DMS53 treated with DMSO at 0.1 percent for 48 hours (cell line): Measurements from ENCODE around the gene CCDC39.

Source experiments
- DNase-seq: peaks from one replicate; lab custom pipeline; 2025; ENCODE audit not compliant: unreplicated experiment; lab: John Stamatoyannopoulos, UW

CCDC39 gene

DNA sequence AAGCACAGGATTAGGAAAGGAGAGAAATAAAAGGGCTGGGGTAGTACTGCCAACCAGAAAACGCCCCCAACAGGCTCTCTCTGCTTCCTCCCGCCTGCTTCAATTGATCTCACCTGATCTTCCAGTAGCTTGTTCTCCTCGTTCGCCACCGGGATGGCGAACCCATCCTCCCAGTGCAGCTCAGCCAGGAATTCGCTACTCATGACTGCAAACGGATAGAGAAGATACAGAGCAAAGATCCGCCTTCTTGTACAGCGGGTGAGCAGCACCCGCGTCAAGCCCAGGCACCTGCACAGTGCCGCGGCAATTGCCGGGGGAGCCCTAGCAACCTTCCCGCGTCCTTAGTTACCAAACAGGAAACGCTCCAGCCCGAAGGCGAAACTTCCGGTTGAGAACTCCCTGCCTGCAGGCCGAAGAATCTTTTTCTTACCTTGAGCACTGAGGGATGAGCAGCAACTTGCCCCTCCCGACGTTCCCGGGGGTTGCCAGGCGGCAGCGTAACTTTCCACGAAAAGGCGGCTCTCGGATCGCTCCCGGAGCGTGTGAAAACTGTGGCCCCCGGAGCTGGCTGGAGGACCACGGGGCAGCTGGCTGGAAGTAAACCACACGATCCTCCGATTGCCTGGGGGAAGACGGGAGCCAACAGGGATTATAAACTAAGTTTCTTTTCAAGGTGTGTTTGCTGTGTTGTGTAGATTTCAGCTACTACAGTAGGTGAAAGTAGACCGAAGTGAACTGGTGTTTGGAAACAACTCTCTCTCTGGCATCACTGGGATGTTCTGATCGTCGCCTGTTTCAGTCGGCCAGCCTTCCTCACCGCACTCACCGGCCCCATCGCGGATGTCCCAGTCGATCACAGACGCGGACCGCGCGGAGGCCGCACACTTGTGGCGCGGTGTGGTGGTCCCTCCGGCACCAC lies at the start of gene CCDC39:
Gene CCDC39, minus strand, starts transcription at position 312 of the 919 bp plus-strand sequence. Its CDS starts 109 bp downstream, at position 203.
- DNase-seq, result peak; percentile 72

DNA sequence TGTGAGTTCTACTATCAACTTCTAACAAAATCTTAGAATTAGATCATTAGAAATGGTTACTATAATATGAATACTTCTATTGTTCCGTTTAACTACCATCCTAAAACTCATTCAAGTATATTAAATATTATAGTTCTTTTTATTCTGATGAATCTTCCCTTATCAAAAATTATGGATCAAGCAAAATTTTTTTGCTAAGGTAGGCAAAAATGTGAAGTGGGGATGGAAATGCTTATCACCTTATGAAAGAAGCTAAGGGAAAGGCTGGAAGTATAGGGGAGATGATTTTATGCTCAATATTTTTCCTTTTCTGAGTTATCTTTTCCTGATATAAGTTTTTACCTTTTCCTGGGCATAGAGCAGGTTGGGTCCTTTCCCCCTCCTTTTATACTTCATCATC lies 40.7 kb upstream of the CCDC39 start:
- no peak for DNase-seq

DNA sequence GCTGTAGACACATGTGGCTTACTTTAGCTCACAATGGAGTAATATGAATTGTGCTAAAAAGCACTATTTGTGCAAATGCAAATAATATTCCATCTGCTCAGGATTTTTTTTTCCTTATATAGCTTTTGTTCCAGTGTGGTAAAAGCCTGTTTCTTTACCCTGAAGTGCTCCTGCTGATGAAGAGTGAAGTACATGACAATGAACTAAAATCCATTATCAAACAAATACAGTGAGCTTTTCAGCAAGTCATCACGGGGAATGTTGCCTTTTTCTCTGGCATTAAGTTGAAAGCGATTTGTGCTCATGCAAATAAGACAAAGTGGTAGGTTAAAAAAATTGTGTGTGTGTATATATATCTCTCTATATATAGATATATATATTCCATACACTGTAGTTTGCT lies 28.6 kb upstream of the CCDC39 start:
- peak; percentile 40 for DNase-seq

DNA sequence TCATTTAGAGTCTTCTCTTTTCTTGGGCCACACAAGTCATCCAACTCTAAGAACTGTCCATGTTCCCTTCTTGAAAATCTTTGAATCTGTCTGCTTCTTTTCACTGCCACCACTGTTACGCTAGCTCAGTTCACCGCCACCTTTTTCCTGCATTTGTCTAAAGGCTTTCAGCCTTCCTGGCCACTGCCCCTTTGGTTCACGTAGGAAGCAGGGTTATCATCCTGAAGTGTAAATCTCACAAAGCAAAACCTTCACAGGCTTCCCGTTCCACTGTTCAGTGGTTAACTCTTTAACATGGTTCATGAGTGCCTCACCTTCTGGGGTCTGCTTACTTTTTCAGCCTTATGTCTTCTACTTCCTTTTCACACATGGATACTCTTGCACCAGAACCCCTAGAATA lies 26.3 kb upstream of the CCDC39 start:
- DNase-seq, result no peak

DNA sequence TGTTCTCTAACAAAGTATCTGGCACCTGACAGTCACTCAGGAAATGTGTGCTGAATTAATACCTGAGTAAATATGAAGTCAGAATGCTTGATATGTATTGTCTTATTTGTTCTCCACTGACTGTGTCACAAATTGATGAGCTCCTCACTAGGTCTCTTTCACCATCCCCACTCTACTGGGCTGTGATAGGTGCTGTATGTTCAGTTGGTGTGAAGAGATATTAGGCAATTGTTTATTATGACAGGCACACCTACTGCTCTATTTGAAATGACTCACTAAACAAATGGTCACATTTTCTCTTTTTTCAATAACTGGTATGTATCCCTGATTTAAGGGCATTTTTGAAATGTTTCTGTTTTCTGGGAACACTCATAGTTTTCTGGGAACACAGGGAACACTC lies 25.2 kb upstream of the CCDC39 start:
- DNase-seq, result peak; percentile 86

DNA sequence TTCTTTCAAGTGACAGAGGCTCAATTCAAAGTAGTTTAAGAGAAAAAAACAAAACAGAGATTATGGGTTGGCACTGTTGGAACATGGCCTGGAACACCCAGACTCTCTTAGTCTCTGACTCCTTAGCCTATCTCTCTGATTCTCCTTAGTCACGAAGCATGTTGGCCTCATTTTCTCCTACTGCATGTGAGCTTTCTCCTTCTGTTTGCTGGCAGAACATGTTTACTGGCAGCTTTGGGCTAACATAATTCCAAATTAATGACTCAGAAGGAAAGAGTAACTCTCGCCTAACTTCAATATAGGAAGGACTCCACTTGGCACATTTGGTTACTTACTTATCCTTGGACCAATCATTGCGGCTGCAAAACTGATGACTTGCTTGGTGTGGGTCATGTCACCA lies 21.7 kb upstream of the CCDC39 start:
- DNase-seq, result no peak

DNA sequence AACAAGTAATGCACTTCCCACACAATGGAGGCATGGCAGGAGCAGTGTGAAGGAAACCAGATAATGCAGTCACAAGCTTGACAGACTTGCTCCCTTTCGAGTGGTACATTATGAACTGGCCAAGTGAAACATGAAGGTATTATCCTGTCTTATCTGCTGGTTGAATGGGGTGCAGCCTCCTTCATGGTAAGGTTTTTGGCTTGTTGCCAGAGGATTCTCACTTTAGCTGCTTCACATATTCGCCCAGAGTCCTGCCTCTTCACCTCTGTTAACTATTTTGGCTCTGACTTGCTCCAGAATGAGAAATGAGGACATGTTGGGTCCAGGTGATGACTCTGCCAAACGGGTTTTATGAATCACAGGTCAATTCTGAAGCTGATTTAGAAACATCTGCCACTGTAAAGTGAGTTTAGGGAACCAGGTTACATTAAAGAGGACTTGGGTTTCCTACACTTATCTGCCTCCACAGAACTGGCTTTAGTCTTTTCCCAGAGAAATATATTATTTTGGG lies 19.5 kb upstream of the CCDC39 start:
- DNase-seq, result no peak

DNA sequence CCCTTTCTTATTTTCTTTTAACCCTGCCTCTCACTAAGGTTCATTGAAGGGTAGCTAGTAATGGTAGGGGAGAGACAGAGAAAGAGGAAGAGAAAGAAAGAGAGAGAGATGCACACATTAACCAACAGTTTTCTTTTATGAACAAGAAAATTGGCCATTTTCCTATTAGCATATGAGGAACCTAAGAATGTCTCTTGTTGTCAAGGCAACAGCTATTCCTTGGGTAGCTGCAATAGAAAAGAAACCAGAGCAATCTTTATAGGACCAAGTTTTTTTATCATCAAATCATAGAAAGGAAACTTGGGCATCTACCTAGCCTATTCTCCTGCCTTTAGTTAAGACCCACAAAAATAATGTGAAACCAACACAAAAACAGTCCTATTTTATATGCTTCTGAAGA lies 15.0 kb upstream of the CCDC39 start:
- DNase-seq, result no peak

DNA sequence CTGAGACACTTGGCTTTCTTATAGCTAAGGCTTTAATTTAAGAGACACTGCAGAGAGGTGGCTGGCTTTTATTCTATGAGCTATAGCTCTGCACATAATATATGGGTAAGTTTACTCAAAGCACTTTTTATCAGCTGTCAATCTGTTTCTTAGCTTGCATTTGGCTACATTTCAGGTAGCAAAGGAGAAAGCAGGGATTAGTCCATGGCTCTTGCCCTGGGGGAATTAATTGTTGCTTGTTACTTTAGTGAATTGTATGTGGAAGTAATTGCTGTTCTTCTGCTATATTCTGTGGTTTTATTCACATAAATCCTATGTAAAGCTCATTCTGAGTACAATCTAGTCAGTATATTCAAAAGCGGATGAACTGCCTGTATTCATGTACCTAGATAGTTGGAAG lies 14.4 kb upstream of the CCDC39 start:
- DNase-seq, result no peak

DNA sequence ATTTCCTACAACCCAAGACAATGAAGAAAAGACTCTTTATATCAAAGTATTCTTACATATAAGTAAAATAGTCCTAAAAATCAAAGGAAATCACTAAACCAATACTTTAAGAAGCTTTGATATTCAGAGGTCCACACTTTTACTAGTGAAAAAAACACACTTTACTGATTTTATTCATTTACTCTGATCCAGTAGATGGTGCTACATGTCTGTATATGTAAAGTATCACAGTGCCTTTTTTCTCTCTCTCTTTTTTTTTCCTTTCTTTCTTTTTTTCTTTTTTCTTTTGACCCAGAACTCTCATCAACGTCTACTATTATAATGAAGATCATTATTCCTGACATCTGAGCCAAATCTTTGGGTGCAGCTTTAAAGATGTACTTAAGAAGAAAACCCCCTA lies 10.8 kb upstream of the CCDC39 start:
- DNase-seq, result peak; percentile 14

DNA sequence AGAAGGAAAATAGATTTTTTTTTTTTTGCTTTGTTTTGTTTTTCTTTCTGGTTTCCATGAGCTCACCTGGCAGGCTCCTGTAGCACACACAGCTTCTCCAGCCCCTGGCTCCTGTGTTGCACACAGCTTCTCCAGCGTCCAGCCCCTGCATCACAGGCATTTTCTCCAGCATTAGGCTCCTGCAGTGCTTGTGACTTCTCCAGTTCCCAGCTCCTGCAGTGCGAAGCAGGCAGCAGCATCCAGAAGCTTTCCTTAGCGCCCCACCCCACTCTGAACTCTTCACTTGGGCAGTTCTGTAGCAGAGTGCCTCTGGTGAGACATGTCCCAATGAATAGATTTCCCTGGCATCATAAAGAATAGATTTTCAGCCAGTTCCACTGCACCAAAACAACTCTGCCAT lies 5.5 kb upstream of the CCDC39 start:
- no peak for DNase-seq

DNA sequence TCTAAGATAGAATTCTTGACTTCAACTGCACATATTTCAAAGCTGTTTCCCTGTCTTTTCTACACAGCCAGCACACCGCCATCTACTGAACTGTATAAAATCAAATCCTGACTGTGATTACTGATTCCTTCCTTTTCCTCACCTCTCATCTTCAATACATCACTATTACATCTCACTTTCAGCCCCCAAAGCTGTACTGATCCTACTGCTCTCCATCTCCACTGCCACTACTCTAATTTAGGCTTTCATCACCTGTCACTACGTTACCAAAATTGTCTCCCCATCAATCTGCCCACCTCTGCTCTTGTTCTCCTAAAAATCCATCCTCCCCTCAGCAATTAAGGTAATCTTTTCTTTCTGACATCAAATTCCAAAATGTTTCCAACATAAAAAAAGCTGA lies 4.5 kb upstream of the CCDC39 start:
- DNase-seq, result no peak

DNA sequence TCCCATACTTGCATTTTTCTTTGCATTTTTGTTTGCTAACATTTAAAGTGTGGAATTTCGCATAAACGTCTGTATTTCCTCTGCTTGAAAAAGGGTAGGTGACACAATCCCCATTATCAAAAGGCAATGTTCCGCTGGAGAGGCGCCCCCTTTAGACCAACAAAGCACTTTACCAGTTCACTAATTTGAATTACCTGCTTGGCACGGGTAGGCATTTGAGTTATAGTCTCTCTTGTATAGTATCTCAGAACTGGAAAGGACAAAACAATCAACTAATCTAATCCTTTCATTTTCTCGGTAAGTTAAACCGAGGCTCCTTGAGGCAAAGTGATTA lies 775 bp upstream of the CCDC39 start:
- DNase-seq, result peak; percentile 64

DNA sequence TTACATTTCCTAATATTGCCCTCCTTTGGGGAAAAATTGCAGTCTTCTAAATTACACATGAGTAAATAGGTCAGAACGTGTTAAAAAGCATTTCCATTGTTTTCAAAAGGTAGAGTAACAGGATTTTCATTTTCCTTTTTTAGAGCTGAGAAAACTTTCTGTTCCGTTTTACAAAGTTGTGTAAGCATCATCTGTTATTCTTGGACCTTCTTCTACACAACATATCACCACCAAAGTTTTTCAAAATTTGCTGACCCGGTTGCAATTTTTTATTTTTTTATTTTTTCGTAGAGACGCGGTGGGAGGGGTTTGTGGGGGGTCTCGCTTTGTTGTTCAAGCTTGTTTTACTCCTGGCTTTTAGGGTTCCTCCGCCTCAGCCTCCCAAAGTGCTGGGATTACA lies 1.1 kb downstream of the CCDC39 start:
- no peak for DNase-seq

DNA sequence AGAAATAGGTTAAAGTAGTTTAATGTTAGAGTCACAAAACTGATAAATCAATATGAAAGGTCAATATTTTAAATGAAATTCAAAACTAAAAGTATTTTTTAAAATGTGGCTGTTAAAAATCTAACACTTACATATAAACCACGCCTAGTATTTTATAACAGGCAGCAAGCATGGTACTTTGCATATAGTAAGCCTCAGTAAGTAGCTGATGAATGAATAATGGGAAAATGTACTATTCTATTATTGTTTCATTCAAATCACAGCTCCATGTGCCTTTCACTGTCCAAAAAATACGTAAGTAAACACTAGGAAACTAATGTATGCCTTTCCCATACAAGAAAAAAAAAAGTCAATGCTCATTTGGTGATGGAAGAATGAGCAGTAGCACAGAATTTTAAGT lies 17.8 kb downstream of the CCDC39 start:
- DNase-seq, result no peak

DNA sequence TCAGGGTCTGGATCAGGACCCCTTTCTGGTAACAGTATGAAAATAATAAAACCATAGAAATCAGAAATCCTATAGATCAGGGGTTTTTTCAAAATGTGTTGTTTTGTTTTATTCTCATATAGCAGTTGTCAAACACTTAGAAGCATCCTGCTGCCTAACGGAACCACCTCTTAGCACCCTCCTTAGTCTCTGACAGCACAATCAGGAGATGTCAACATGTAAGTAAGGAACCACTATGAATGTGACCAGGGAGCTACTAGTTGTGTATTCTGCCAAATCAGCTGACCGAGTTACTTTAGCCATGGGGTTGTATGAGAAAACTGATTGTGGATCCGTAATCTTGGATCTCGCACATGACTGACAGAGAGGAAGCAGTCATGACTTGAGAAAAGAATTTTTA lies 22.2 kb downstream of the CCDC39 start:
- DNase-seq, result no peak

DNA sequence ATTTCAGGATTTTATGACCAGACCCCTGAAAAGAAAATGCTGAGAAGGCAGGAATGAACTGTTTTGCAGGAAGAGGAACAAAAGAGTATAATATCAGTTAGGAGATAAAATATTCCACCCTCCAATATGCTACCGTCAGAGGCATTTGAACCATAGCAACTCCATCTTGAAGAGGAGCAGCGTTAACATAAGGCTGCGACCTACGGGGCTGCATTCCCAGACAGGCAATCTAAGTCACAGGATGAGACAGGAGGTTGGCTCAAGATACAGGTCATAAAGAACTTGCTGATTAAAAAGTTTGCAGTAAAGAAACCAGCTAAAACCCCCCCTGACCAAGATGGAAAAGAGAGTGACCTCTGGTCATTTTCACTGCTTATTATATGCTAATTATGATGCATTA lies 22.9 kb downstream of the CCDC39 start:
- no peak for DNase-seq

DNA sequence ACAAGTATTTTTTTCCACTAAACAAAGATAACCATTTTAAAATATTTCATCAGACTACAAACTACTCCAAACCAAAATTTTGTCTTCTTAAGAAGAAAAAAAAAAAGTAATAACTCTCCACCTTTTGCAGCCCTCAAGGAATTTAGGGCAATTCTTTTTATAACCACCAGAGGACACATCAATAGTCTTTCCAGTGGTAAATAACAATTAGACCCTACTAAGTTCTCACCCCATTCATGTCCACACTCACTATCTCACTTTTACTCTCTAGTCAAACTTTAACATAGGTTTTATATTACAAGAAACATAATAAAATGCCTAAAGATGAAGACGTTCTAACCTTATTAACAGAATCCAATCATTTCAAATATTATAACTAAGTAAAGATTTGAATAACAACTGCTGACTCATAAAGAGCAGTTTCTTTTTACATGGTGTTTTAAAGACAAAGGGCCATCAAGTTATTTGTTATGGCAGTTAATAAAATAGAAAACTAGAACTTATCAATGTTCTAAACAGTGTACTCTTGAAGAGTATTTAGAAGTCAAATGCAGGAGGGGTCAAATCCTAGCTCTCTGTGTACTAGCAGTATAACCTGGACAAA lies 33.0 kb downstream of the CCDC39 start:
- no peak for DNase-seq

DNA sequence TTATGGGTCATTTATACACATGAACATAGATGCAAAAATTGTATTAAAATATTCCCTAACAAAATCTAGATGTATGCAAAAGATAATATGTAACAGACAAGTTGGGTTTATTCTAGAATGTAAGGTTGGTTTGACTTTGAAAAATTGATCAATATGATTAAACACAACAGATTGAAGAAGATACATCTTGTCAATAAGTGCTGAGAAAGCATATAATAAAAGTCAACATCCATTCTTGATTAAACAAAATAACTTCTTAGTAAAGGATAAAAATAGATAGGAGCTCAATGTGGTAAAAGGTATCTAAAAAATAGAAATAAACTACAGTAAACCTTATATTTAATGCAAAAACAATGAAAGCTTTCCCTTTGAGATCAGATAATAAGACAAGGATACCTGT lies 38.3 kb downstream of the CCDC39 start:
- DNase-seq, result no peak

DNA sequence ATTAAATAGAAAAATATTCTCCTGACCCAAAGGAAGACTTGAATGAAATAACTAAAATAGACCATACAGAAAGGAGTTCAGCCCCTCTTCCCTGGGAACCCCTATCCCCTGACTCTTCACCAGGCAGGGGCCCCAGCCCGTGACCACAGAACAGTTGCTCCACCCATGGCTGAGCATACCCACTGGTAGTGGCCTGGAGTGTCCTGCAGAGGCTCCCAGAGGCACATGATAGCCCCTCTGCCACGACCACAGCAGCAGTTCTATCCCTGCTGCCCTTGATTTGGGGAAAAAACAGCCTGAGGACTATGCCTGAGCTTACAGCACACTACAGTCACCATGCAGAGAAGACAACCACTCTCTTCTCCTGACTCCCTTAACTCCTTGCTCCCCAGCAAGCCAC lies 45.6 kb downstream of the CCDC39 start:
- no peak for DNase-seq

DNA sequence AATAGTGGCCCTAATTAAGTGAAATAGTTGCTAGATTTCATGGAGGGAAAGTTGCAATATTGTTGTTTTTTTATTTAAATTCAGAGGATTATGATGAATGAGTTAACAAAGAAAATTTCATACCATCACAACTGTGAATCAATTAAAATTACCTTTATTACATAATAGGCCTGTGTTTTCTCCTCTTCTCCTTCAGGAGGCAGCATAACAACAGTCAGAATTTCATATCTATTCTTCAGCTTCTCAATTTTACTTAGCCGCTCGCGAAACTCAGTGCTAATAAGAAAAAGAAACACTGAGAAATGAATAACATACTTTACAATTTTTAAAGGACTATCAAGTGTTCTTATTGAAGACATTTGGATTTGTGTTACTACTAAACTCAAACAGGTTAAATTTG lies 48.0 kb downstream of the CCDC39 start:
- no peak for DNase-seq

DNA sequence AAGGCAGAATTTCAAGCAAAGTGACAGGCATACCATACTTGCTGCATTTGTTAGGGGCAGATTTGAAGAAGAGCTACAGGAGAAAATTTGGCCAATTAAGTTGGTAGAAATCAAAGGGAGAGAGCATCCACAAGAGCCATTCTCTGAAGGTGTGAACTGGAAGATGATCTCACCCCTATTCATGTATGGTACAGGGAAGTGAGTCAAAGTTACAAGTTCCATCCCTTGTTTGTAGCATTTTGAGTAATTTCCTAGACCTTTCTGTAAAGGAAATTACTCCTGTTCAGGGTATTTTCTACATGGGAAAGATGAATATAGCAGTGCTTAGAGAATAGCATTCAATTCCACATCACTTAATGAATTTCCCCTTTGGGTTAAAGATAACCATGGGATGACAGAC lies 48.9 kb downstream of the CCDC39 start:
- no peak for DNase-seq

DNA sequence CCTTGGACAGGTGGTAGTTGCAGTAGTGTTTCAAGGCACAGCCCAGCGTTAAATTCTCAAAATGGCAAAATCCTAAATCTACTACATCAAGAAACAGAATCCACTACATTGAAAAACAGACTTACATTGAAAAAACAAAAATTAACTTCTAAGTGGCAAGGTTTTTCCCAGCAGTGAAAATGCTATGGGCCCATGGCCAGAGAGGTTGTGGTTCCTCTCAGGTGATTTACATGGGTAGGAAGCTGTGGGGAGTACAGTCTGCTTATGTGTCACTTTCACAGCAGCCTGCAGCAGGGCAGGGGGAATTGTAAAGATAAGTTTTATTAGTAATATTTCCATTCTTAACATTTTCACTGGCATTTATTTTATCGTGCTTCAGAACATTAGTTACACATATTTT lies 52.4 kb downstream of the CCDC39 start:
- DNase-seq, result no peak
